Mesenteric fat pad (tissue), 1 donor: ENCODE results near the gene NPIPA2. TPM values are rescaled to one million over a fixed set of nuclear protein-coding genes. Genes with fewer than 3 reads are reported as not detected.
"Not testable (repeated sequence)": the region's sequence is repeated elsewhere in the genome, so short reads cannot be mapped to it uniquely, and the experiment has no call there.

Experiments
- DNase-seq: peaks from one replicate; pipeline ENCODE4 v3.0.0-alpha.2; 2020; ENCODE audit warnings: low spot score
- long read RNA-seq: library from polyadenylated mRNA; unstranded; transcript quantifications from one replicate; pipeline ENCODE4 v2.0.0, GENCODE V29; 2020
- total RNA-seq: library from RNA; stranded (reverse); fragmentation: NEBNext Ultra II Directional; extraction: Animal tissue kit (Norgen Biotek cat#: 25700); gene quantifications from one replicate; pipeline ENCODE4 v1.2.1, GENCODE V29; 2021
- donor health status: DM: yes; HTN: yes; CAD: no.

Gene NPIPA2
- 7.4 TPM for total RNA-seq
- long read RNA-seq, partial matches to known transcripts = 0 of 1 reads
- long read RNA-seq, other reads (novel, unspliced or antisense) = 1 of 1 reads

- not testable (repeated sequence) for DNase-seq
Observed at GRCh38 chr16:14742273-14743128, at the start of gene NPIPA2. Gene NPIPA2 (plus strand): TSS chr16:14742533. CDS start chr16:14748066, 5,533 bp downstream.

- DNase-seq = not testable (repeated sequence)
Observed at GRCh38 chr16:14694129-14694528, 48.2 kb upstream of the NPIPA2 start, which contains the start of gene PLA2G10. Gene PLA2G10 (minus strand): TSS chr16:14694308. CDS start chr16:14694229, 79 bp downstream.

GRCh38 chr16:14701859-14702258 is 40.5 kb upstream of the NPIPA2 start:
- not testable (repeated sequence) for DNase-seq

- DNase-seq = not testable (repeated sequence)
Observed at GRCh38 chr16:14702672-14703071, 39.7 kb upstream of the NPIPA2 start.

GRCh38 chr16:14703156-14704011 is 38.9 kb upstream of the NPIPA2 start, which contains the start of gene NPIPA3:
Gene NPIPA3 (plus strand): TSS chr16:14703411. CDS start chr16:14708944, 5,533 bp downstream.
- not testable (repeated sequence) for DNase-seq

GRCh38 chr16:14733233-14733632 is 9.1 kb upstream of the NPIPA2 start:
- DNase-seq = not testable (repeated sequence)

GRCh38 chr16:14740832-14741385 is 1.4 kb upstream of the NPIPA2 start:
- not testable (repeated sequence) for DNase-seq

- DNase-seq = not testable (repeated sequence)
Observed at GRCh38 chr16:14741794-14742193, 539 bp upstream of the NPIPA2 start.

GRCh38 chr16:14773654-14774053 is 31.3 kb downstream of the NPIPA2 start:
- DNase-seq = not testable (repeated sequence)

- not testable (repeated sequence) for DNase-seq
Observed at GRCh38 chr16:14775624-14776023, 33.3 kb downstream of the NPIPA2 start.

GRCh38 chr16:14776763-14777162 is 34.4 kb downstream of the NPIPA2 start:
- not testable (repeated sequence) for DNase-seq

GRCh38 chr16:14779368-14779877 is 37.1 kb downstream of the NPIPA2 start:
- not testable (repeated sequence) for DNase-seq

- not testable (repeated sequence) for DNase-seq
Observed at GRCh38 chr16:14786180-14786579, 43.8 kb downstream of the NPIPA2 start.

GRCh38 chr16:14789577-14789976 is 47.2 kb downstream of the NPIPA2 start:
- not testable (repeated sequence) for DNase-seq

GRCh38 chr16:14790320-14790956 is 48.1 kb downstream of the NPIPA2 start:
- DNase-seq = not testable (repeated sequence)

- not testable (repeated sequence) for DNase-seq
Observed at GRCh38 chr16:14792914-14793313, 50.6 kb downstream of the NPIPA2 start.

GRCh38 chr16:14797558-14797957 is 55.2 kb downstream of the NPIPA2 start:
- DNase-seq = not testable (repeated sequence)

- not testable (repeated sequence) for DNase-seq
Observed at GRCh38 chr16:14803577-14803976, 61.2 kb downstream of the NPIPA2 start.

GRCh38 chr16:14807184-14807678 is 64.9 kb downstream of the NPIPA2 start:
- not testable (repeated sequence) for DNase-seq

GRCh38 chr16:14813890-14814289 is 71.6 kb downstream of the NPIPA2 start:
- not testable (repeated sequence) for DNase-seq
